KMS-11 (cell line): ENCODE measurements around the gene PLA2R1.

Experiments
- H2AFZ ChIP-seq: fragments of 200-600 bp; sonication (generic); 2 replicates; pipeline ENCODE4 v1.6.1; 2016; ENCODE audit warnings: antibody characterized with exemption, mixed run types, low read depth
- H3K27ac ChIP-seq: fragments of 200-600 bp; sonication (generic); 2 replicates; pipeline ENCODE4 v1.6.1; 2016; ENCODE audit warnings: mild to moderate bottlenecking, mixed run types
- H3K27me3 ChIP-seq: fragments of 200-600 bp; sonication (generic); 2 replicates; pipeline ENCODE4 v1.6.1; 2017; ENCODE audit warnings: mild to moderate bottlenecking, low read depth, mixed run types, moderate library complexity; ENCODE audit not compliant: insufficient read depth
- H3K36me3 ChIP-seq: fragments of 200-600 bp; sonication (generic); 2 replicates; pipeline ENCODE4 v1.6.1; 2017; ENCODE audit warnings: mild to moderate bottlenecking, mixed run types; ENCODE audit not compliant: insufficient read depth
- H3K4me1 ChIP-seq: fragments of 200-600 bp; sonication (generic); 2 replicates; pipeline ENCODE4 v1.6.1; 2016; ENCODE audit warnings: mild to moderate bottlenecking, low read depth, mixed run types; ENCODE audit not compliant: poor library complexity, severe bottlenecking
- H3K4me2 ChIP-seq: fragments of 200-600 bp; sonication (generic); 2 replicates; pipeline ENCODE4 v1.7.0; 2016; ENCODE audit warnings: mild to moderate bottlenecking, mixed run types
- H3K4me3 ChIP-seq: fragments of 200-600 bp; sonication (generic); IDR thresholded peaks from 2 replicates; pipeline ENCODE4 v1.6.1; 2017; ENCODE audit warnings: low read depth, low read length, mixed read lengths; ENCODE audit not compliant: insufficient read depth
- H3K79me2 ChIP-seq: fragments of 200-600 bp; sonication (generic); 2 replicates; pipeline ENCODE4 v1.6.1; 2016; ENCODE audit warnings: low read depth, mixed run types; ENCODE audit not compliant: insufficient read depth
- H3K9ac ChIP-seq: fragments of 200-600 bp; sonication (generic); 2 replicates; pipeline ENCODE4 v1.6.1; 2016; ENCODE audit warnings: mild to moderate bottlenecking, mixed run types
- H4K20me1 ChIP-seq: fragments of 200-600 bp; sonication (generic); 2 replicates; pipeline ENCODE4 v1.6.1; 2016; ENCODE audit warnings: mild to moderate bottlenecking, mixed run types; ENCODE audit not compliant: insufficient read depth
- TF ChIP-seq, protein P1 (sequence below): fragments of 200-600 bp; sonication (generic); conservative IDR thresholded peaks from 2 replicates; pipeline ENCODE4 v1.6.1; 2017; ENCODE audit warnings: low read depth, mild to moderate bottlenecking, antibody characterized with exemption, low read length, moderate library complexity, mixed read lengths

The PLA2R1 gene

DNA sequence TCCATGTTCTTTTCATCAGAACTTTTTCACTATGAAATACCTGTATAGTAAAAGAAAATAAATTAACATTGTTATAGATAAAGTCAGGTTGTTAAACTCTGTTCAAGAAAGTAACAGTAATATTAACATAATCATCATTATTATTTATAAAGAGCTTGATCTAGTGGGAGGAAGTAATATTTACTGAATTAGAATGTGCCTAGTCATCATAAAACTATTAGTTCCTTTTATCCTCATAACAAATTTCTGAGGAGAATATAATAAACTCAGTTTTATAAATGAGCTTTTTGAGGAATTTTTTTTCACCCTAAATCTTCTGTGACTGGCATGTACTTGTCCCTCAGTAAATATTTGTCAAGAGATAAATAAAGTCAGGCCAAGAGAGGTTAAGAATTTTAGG lies 78.4 kb downstream of the PLA2R1 start:
- Histone ChIP-seq H2AFZ (no peak overlapping the region), H3K4me1 (no peaks in the 10 kb centered on the region), H3K79me2 (no peaks in the 10 kb centered on the region), H3K36me3 (no peaks in the 10 kb centered on the region), H3K27ac (no peak overlapping the region), H3K27me3 (no peaks in the 10 kb centered on the region), H3K9ac (no peak overlapping the region), H3K4me3 (no peak overlapping the region), H4K20me1 (no peaks in the 10 kb centered on the region), H3K4me2 (no peak overlapping the region)
- TF ChIP-seq, protein P1, sequence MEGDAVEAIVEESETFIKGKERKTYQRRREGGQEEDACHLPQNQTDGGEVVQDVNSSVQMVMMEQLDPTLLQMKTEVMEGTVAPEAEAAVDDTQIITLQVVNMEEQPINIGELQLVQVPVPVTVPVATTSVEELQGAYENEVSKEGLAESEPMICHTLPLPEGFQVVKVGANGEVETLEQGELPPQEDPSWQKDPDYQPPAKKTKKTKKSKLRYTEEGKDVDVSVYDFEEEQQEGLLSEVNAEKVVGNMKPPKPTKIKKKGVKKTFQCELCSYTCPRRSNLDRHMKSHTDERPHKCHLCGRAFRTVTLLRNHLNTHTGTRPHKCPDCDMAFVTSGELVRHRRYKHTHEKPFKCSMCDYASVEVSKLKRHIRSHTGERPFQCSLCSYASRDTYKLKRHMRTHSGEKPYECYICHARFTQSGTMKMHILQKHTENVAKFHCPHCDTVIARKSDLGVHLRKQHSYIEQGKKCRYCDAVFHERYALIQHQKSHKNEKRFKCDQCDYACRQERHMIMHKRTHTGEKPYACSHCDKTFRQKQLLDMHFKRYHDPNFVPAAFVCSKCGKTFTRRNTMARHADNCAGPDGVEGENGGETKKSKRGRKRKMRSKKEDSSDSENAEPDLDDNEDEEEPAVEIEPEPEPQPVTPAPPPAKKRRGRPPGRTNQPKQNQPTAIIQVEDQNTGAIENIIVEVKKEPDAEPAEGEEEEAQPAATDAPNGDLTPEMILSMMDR: no peak

DNA sequence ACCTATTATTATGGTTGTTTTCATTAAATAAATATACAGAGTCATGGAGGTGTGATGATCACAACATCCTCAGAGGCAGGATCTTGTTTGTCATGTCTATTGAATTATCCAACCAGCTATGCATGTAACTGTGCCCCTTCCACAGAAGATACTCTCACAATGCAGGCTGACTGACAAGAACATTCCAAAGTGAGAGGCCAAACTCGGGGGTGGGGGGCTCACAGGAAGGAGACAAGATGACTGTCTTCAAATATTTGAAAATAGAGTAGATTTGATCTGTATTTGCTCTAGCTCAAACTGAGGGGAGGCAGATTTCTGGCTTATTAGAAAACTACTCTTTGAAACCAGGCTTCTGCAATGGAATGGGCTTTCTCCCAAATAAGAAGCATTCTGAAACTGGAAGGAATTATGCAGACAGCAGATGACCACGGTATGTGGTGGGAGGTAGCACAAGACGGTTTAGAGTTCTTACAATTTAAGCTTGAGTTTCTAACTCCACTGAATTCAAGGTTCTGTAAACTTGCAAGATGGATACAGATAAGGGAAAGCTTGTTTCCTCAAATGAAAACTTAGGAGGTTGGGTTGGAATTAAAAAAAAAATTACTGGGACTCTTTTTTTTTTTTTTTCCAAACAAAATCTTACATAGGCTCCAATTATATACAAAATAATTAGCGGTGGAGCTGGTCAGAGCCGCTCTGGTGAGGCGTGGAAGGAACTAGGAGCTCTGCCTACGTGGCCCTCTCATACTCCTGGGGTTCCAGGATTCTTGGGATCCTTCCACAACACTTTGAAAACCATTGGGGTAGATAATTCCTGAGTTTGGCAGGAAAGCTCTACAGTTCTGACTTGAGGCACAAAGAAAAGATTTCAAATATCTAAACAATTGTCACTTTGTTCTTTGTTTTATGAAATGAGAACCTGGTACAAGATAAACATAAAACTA lies 79.3 kb downstream of the PLA2R1 start:
- Histone ChIP-seq H3K4me2 (no peak overlapping the region), H3K36me3 (no peaks in the 10 kb centered on the region)

DNA sequence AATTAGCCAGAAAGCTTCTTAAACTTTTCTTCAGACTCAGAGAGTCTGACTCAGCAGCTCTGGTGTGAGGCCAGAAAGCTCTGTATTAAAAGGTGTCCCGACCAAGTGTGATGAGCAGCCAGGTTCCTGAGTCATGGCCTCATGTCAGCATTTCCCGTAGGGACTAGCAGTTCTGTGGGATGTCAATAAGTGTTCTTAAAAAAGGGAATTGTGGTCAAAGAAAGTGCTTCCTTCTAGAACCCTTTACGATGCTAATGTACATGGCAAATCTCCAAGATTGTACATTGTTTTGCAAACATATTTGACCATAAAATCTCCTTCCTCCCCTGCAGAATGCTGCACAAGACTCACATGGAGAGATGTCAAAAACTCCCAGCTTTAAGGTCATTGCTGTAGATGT lies 80.1 kb downstream of the PLA2R1 start:
- H3K9ac ChIP-seq: no peak overlapping the region
- TF ChIP-seq, protein P1: no peak

More for the DNA sequence above, 79.3 kb downstream of the PLA2R1 start:
- Histone ChIP-seq H3K9ac (no peak overlapping the region), H3K27ac (no peak overlapping the region), H3K4me3 (no peak overlapping the region), H3K27me3 (no peaks in the 10 kb centered on the region), H3K79me2 (no peaks in the 10 kb centered on the region), H4K20me1 (no peaks in the 10 kb centered on the region), H2AFZ (no peak overlapping the region), H3K4me1 (no peaks in the 10 kb centered on the region)
- TF ChIP-seq, protein P1: no peak

DNA sequence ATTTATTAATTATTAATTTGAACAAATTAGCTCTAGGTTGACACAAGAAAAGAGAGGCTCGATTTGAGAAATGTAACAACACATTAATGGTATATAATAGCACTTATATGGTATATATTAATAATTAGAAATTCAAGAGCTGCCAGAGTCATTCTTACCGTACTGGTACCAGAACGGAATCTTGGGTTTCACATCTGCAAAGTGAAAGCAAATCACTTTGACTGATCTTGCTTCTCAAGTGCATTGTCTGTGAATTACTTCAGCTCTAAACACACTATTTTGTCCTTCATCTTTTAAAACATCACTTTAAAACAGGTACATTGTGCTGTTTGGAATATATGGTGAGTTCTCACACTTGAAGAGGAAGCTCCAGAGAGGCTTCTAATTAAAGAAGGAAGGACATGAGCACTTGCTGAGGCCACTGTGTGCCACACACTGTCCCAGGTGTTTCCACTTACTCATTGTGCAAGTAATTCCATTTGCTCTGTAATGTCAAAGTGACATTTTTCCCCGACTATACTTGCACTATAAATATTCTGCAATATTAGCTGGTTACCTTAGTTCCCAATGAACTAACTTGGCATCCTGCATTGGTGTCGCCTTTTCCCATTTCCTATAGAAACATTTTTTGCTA lies 85.8 kb downstream of the PLA2R1 start:
- H3K27me3 ChIP-seq: no peaks in the 10 kb centered on the region
- no peak overlapping the region for H3K4me2 ChIP-seq
- TF ChIP-seq, protein P1: no peak
- H3K9ac ChIP-seq: no peak overlapping the region
- no peaks in the 10 kb centered on the region for H3K36me3 ChIP-seq
- H3K27ac ChIP-seq: no peak overlapping the region
- no peaks in the 10 kb centered on the region for H3K4me1 ChIP-seq
- H2AFZ ChIP-seq: no peak overlapping the region
- H4K20me1 ChIP-seq: no peaks in the 10 kb centered on the region
- no peak overlapping the region for H3K4me3 ChIP-seq
- no peaks in the 10 kb centered on the region for H3K79me2 ChIP-seq

More for the DNA sequence above, 80.1 kb downstream of the PLA2R1 start:
- Histone ChIP-seq H3K27ac (no peak overlapping the region), H4K20me1 (no peaks in the 10 kb centered on the region), H3K4me1 (no peaks in the 10 kb centered on the region), H3K4me2 (no peak overlapping the region), H3K36me3 (no peaks in the 10 kb centered on the region), H3K27me3 (no peaks in the 10 kb centered on the region), H3K4me3 (no peak overlapping the region), H2AFZ (no peak overlapping the region), H3K79me2 (no peaks in the 10 kb centered on the region)
